ENCODE measurements around the gene LHX1. TPM values are rescaled to one million over a fixed set of nuclear protein-coding genes. Genes with fewer than 3 reads are reported as not detected.

LHX1 gene
- total RNA-seq, 1 donor from 2014 or later, result not detected

GRCh38 chr17:36980280-36980761, 43.0 kb downstream of the LHX1 start:
- no peaks in the 10 kb centered on the region for H3K4me1 ChIP-seq (ENCODE audit: control insufficient read depth in 3 of 3, insufficient read depth in 3 of 3, low read length in 3 of 3)
- no peak overlapping the region for H3K27ac ChIP-seq (ENCODE audit: low read depth, low read length)
- H3K4me3 ChIP-seq (ENCODE audit: low read length in 3 of 3), result no peak overlapping the region
- H3K27me3 ChIP-seq (ENCODE audit: control insufficient read depth in 3 of 3, insufficient read depth in 3 of 3, low read length in 3 of 3), result no peaks in the 10 kb centered on the region
- H3K36me3 ChIP-seq (ENCODE audit: control insufficient read depth in 3 of 3, insufficient read depth in 3 of 3, low read length in 3 of 3), result no peaks in the 10 kb centered on the region
- H3K9ac ChIP-seq (ENCODE audit: low read depth in 1 of 3, low read length in 3 of 3), result no peak overlapping the region
- no peaks in the 10 kb centered on the region for H3K9me3 ChIP-seq (ENCODE audit: control insufficient read depth in 3 of 3, low read length in 3 of 3)

GRCh38 chr17:36983618-36984017, 46.3 kb downstream of the LHX1 start:
- Histone ChIP-seq H3K27ac (ENCODE audit: low read depth, low read length) (no peak overlapping the region), H3K36me3 (ENCODE audit: control insufficient read depth in 3 of 3, insufficient read depth in 3 of 3, low read length in 3 of 3) (peaks cover 3 to 10% (median 4%) of the 10 kb centered on the region in 3 donors)

GRCh38 chr17:36989173-36989572, 51.9 kb downstream of the LHX1 start:
- no peaks in the 10 kb centered on the region for H3K9me3 ChIP-seq (ENCODE audit: control insufficient read depth in 3 of 3, low read length in 3 of 3)
- H3K27me3 ChIP-seq (ENCODE audit: control insufficient read depth in 3 of 3, insufficient read depth in 3 of 3, low read length in 3 of 3), result no peaks in the 10 kb centered on the region
- H3K4me1 ChIP-seq (ENCODE audit: control insufficient read depth in 3 of 3, insufficient read depth in 3 of 3, low read length in 3 of 3), result no peaks in the 10 kb centered on the region
- H3K36me3 ChIP-seq (ENCODE audit: control insufficient read depth in 3 of 3, insufficient read depth in 3 of 3, low read length in 3 of 3), result peaks cover 11 to 37% (median 22%) of the 10 kb centered on the region in 3 donors
- H3K27ac ChIP-seq (ENCODE audit: low read depth, low read length), result no peak overlapping the region
- H3K4me3 ChIP-seq (ENCODE audit: low read length in 3 of 3), result no peak overlapping the region
- H3K9ac ChIP-seq (ENCODE audit: low read depth in 1 of 3, low read length in 3 of 3), result no peak overlapping the region

More at GRCh38 chr17:36983618-36984017, 46.3 kb downstream of the LHX1 start:
- Histone ChIP-seq H3K4me3 (ENCODE audit: low read length in 3 of 3) (no peak overlapping the region), H3K4me1 (ENCODE audit: control insufficient read depth in 3 of 3, insufficient read depth in 3 of 3, low read length in 3 of 3) (no peaks in the 10 kb centered on the region), H3K9me3 (ENCODE audit: control insufficient read depth in 3 of 3, low read length in 3 of 3) (no peaks in the 10 kb centered on the region), H3K27me3 (ENCODE audit: control insufficient read depth in 3 of 3, insufficient read depth in 3 of 3, low read length in 3 of 3) (no peaks in the 10 kb centered on the region), H3K9ac (ENCODE audit: low read depth in 1 of 3, low read length in 3 of 3) (no peak overlapping the region)

GRCh38 chr17:36992701-36993100, 55.4 kb downstream of the LHX1 start:
- H3K9me3 ChIP-seq (ENCODE audit: control insufficient read depth in 3 of 3, low read length in 3 of 3), result no peaks in the 10 kb centered on the region
- no peaks in the 10 kb centered on the region for H3K27me3 ChIP-seq (ENCODE audit: control insufficient read depth in 3 of 3, insufficient read depth in 3 of 3, low read length in 3 of 3)
- no peaks in the 10 kb centered on the region for H3K4me1 ChIP-seq (ENCODE audit: control insufficient read depth in 3 of 3, insufficient read depth in 3 of 3, low read length in 3 of 3)
- H3K36me3 ChIP-seq (ENCODE audit: control insufficient read depth in 3 of 3, insufficient read depth in 3 of 3, low read length in 3 of 3), result peaks cover 11 to 48% (median 23%) of the 10 kb centered on the region in 3 donors
- H3K4me3 ChIP-seq (ENCODE audit: low read length in 3 of 3), result no peak overlapping the region
- H3K9ac ChIP-seq (ENCODE audit: low read depth in 1 of 3, low read length in 3 of 3), result no peak overlapping the region
- no peak overlapping the region for H3K27ac ChIP-seq (ENCODE audit: low read depth, low read length)

GRCh38 chr17:36993227-36993626, 56.0 kb downstream of the LHX1 start:
- Histone ChIP-seq H3K27ac (ENCODE audit: low read depth, low read length) (no peak overlapping the region), H3K36me3 (ENCODE audit: control insufficient read depth in 3 of 3, insufficient read depth in 3 of 3, low read length in 3 of 3) (peaks cover 11 to 47% (median 22%) of the 10 kb centered on the region in 3 donors), H3K4me1 (ENCODE audit: control insufficient read depth in 3 of 3, insufficient read depth in 3 of 3, low read length in 3 of 3) (no peaks in the 10 kb centered on the region), H3K9ac (ENCODE audit: low read depth in 1 of 3, low read length in 3 of 3) (no peak overlapping the region), H3K4me3 (ENCODE audit: low read length in 3 of 3) (no peak overlapping the region), H3K27me3 (ENCODE audit: control insufficient read depth in 3 of 3, insufficient read depth in 3 of 3, low read length in 3 of 3) (no peaks in the 10 kb centered on the region), H3K9me3 (ENCODE audit: control insufficient read depth in 3 of 3, low read length in 3 of 3) (no peaks in the 10 kb centered on the region)

Small RNAs within 50 kb of the gene (small RNA-seq; reads per million reads assigned to genes)
- gene AC243773.2, result not detected

Other genes with a start within 250 kb of the LHX1 start
- gene AATF, start 11.5 kb downstream of the LHX1 start, total RNA-seq, result 11.5 TPM

All from skeletal muscle tissue (tissue), 5 donors.